Measurements from ENCODE around the gene SNX4.
"Not testable (repeated sequence)": the region's sequence is repeated elsewhere in the genome, so short reads cannot be mapped to it uniquely, and the experiment has no call there.

The SNX4 gene

DNA sequence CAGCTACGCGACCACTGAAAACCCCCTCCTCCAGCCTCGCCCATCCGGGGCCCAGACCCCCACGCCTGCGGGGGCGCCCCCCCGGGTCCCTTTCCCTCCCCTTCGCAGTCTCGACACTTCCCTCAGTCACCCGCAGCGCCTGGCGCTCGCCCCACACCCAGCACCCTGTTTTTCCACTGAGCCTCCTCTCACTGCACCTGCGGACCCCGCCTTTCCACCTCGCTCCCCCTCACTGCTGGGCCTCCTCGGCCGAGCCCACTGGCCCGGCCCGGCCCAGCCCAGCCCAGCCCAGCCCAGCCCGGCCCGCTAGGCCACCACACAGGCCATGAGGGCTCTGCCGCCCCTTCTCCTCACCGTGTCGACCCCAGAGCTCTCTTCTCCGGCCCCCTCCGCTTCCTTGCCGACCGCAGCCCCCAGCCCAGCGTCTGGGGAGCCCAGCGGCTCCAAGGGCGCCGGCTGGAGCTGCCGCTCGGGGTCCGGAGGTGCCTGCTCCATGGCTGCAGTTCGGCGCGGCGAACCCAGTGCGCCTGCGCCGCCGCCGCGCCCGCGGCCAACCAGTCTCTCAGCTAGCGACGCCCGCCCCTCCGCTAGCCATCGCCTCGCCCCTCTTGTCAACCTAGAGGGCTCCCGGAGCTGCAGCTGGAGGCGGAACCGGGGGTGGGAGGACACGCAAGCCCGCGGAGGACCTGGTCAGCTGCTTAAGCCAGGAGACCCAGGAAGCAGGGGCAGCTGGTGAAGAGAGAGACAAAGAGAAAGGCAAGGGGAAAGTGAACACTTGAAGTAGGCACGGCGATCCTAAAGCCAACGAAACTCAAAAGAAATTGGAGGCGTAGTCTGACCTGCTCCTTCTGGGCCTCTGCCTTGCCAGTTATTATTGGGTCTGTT lies at the start of gene SNX4:
Gene SNX4, minus strand, starts transcription at position 525 of the 885 bp plus-strand sequence. Its CDS starts 30 bp downstream, at position 495.
- DNase-seq (ENCODE audit: low read depth, low spot score), result peak; percentile 56

- DNase-seq (ENCODE audit: low read depth, low spot score), result no peak
Observed at GRCh38 chr3:125556314-125556713, 36.3 kb upstream of the SNX4 start.

DNA sequence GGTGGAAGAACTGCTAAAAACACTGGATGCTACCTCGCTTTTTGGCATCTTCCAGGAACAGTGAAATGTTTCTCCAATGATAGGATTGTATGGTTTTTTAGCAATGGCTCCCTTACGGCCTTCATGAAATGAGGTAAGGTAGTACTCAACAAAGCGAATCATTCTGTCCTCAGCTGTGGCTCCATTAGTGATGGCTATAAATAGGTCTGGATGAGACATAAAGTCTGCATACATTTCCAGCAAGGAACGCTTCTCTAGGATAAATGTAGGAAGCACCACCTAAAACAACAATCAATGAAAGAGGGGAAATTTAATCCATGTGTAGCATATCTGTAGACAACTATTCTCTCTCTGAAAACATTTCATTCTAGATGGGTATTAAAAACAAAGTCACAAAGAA lies 32.4 kb upstream of the SNX4 start:
- DNase-seq (ENCODE audit: low read depth, low spot score), result no peak

DNA sequence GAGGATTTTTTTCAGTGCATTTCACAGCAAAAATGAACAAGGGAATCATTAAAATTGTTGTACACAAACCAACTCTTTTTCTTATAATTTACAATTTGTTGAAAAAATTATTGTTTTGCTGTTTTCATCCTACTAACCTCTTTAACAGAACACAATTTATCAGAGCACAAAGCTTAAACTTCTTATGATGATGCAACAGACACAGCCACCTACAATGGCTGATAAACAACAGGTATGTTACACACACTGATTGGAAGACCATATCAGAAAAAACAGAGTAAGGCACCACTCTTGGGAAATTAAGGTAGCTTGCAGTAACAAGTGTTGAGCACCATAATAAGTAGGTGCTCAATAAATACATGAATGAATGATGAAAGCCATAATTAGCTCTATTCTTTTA lies 8.9 kb upstream of the SNX4 start:
- no peak for DNase-seq (ENCODE audit: low read depth, low spot score)

DNA sequence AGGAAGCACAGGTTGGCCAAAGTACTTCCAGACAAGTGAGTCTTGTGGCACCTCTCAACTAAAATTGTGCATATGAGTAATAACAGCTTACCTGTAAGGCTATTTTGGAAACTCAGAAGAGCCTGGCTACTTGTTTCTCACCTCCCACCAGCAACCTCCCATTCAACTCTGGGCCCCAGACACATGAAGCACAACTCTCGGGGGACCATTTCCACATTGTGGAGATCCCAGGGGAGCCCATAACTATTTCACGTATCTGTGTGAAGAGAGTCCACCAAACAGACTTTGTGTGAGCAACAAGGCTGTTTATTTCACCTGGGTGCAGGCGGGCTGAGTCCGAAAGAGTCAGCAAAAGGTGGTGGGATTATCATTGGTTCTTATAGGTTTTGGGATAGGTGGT lies 5.2 kb upstream of the SNX4 start:
- no peak for DNase-seq (ENCODE audit: low read depth, low spot score)

DNA sequence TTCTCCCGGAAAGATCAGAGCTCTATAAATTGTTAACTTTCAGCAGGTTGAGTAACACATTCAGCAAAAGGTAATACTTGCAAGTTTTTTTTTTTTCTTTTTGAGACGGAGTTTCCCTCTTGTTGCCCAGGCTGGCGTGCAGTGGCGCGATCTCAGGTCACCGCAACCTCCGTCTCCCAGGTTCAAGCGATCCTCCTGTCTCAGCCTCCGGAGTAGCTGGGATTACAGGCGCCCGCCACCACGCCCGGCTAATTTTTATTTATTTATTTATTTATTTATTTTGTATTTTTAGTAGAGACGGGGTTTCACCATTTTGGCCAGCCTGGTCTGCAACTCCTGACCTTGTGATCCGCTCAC lies 539 bp upstream of the SNX4 start:
- DNase-seq (ENCODE audit: low read depth, low spot score), result not testable (repeated sequence)

- DNase-seq (ENCODE audit: low read depth, low spot score), result no peak
Observed at GRCh38 chr3:125515421-125515820, 4.6 kb downstream of the SNX4 start.

- no peak for DNase-seq (ENCODE audit: low read depth, low spot score)
Observed at GRCh38 chr3:125513490-125514115, 6.4 kb downstream of the SNX4 start.

GRCh38 chr3:125512135-125512920 lies 7.7 kb downstream of the SNX4 start:
- no peak for DNase-seq (ENCODE audit: low read depth, low spot score)

- DNase-seq (ENCODE audit: low read depth, low spot score), result no peak
Observed at GRCh38 chr3:125511420-125512118, 8.4 kb downstream of the SNX4 start.

DNA sequence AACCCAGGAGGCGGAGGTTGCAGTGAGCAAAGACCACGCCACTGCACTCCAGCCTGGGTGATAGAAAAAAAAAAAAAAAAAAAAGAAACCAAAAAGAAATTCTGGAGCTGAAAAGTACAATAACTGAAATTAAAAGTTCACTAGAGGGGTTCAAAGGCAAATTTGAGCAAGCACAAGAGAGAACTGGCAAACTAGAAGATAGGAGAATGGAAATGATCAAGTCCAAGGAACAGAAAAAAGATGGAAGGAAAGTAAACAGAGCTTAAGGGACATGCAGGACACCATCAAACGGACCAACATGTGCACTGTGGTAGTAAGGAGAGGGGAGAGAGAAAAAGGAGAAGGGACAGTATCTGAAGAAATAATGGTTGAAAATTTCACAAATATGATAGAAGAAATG lies 12.9 kb downstream of the SNX4 start:
- DNase-seq (ENCODE audit: low read depth, low spot score), result no peak

- no peak for DNase-seq (ENCODE audit: low read depth, low spot score)
Observed at GRCh38 chr3:125498630-125499029, 21.4 kb downstream of the SNX4 start.

DNA sequence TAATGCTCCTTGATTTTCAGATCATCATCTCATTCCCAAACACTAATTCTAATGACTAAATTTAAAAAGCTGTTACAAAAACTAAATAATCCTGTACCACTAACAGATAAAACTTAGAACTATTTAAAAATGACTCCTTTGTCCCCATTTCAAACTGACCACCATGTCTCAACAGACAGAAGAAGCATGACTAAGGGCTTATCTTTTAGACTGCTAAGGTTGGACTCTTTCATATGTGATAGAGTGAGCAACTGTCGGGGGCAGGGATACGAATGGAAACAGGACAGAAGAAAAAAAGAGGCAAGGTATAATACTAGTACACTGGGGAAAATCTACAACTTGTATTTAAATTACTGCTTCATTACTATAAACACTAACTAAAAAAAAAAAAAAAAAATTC lies 23.3 kb downstream of the SNX4 start:
- no peak for DNase-seq (ENCODE audit: low read depth, low spot score)

- DNase-seq (ENCODE audit: low read depth, low spot score), result no peak
Observed at GRCh38 chr3:125482406-125482805, 37.6 kb downstream of the SNX4 start.

GRCh38 chr3:125481786-125482185 lies 38.2 kb downstream of the SNX4 start:
- no peak for DNase-seq (ENCODE audit: low read depth, low spot score)

DNA sequence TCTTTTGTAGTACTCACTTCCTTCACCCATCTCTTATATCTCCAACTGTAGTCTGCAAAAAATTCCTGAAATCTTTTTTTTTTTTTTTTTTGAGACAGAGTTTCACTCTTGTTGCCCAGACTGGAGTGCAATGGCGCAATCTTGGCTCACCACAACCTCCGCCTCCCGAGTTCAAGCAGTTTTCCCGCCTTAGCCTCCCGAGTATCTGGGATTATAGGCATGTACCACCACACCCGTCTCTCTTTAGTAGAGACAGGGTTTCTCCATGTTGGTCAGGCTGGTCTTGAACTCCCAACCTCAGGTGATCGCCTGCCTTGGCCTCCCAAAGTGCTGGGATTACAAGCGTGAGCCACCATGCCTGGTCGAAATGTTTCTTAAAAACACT lies 38.6 kb downstream of the SNX4 start:
- DNase-seq (ENCODE audit: low read depth, low spot score), result not testable (repeated sequence)

- no peak for DNase-seq (ENCODE audit: low read depth, low spot score)
Observed at GRCh38 chr3:125480656-125481374, 39.2 kb downstream of the SNX4 start.

DNA sequence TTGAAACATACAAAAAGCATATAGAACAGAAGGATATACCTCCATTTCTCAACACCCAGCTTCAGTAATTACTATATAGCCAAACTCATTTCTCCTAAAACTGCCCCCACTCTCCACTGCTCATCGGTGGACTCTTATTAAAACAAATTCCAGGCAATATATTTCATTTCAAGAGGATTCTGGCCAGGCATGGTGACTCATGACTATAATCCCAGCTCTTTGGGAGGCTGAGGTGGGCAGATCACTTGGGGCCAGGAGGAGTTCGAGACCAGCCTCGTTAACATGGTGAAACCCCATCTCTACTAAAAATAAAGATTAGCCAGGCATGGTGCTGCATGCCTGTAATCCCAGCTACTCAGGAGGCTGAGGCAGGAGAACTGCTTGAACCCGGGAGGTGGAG lies 40.9 kb downstream of the SNX4 start:
- DNase-seq (ENCODE audit: low read depth, low spot score), result no peak

- DNase-seq (ENCODE audit: low read depth, low spot score), result no peak
Observed at GRCh38 chr3:125478326-125478725, 41.7 kb downstream of the SNX4 start.

GRCh38 chr3:125477701-125478100 lies 42.3 kb downstream of the SNX4 start:
- no peak for DNase-seq (ENCODE audit: low read depth, low spot score)

GRCh38 chr3:125470671-125471070 lies 49.3 kb downstream of the SNX4 start:
- no peak for DNase-seq (ENCODE audit: low read depth, low spot score)

Measured in iPS DF 19.7 (cell line).